ENCODE data around the gene R3HDM2.
A peak's percentile ranks its signal among the peaks of the same experiment; 100 is the strongest.

The R3HDM2 gene

GRCh38 chr12:57237932-57238853 is 192.7 kb downstream of the R3HDM2 start:
- peak in 1 of 5 experiments; percentile 53 for DNase-seq

- no peak for DNase-seq
Measured at GRCh38 chr12:57237596-57237931, 193.3 kb downstream of the R3HDM2 start.

GRCh38 chr12:57236925-57237595 is 193.8 kb downstream of the R3HDM2 start:
- no peak for DNase-seq

GRCh38 chr12:57236201-57236924 is 194.5 kb downstream of the R3HDM2 start:
- no peak for DNase-seq

- DNase-seq = no peak
Measured at GRCh38 chr12:57235728-57236131, 195.1 kb downstream of the R3HDM2 start.

GRCh38 chr12:57235017-57235727 is 195.7 kb downstream of the R3HDM2 start:
- DNase-seq = no peak

GRCh38 chr12:57234571-57235016 is 196.2 kb downstream of the R3HDM2 start:
- no peak for DNase-seq

GRCh38 chr12:57234233-57234570 is 196.6 kb downstream of the R3HDM2 start:
- no peak for DNase-seq

- no peak for DNase-seq
Measured at GRCh38 chr12:57233357-57234232, 197.2 kb downstream of the R3HDM2 start.

- DNase-seq = no peak
Measured at GRCh38 chr12:57232156-57232756, 198.6 kb downstream of the R3HDM2 start.

GRCh38 chr12:57231276-57232021 is 199.4 kb downstream of the R3HDM2 start:
- DNase-seq = no peak

- no peak for DNase-seq
Measured at GRCh38 chr12:57230381-57231155, 200.3 kb downstream of the R3HDM2 start.

GRCh38 chr12:57229634-57230380 is 201.0 kb downstream of the R3HDM2 start, which contains the start of gene SHMT2:
Gene SHMT2, plus strand, starts transcription at chr12:57229711. Its CDS starts 68 bp downstream, at chr12:57229779.
- DNase-seq = peak; percentile 69 to 93 (median 90)

GRCh38 chr12:57229046-57229633 is 201.7 kb downstream of the R3HDM2 start:
- DNase-seq = peak in 1 of 5 experiments; percentile 51

GRCh38 chr12:57227315-57228115 is 203.3 kb downstream of the R3HDM2 start:
- no peak for DNase-seq

- DNase-seq = no peak
Measured at GRCh38 chr12:57226588-57227314, 204.1 kb downstream of the R3HDM2 start.
